ENCODE data around the gene KANK4.

The KANK4 gene

GRCh38 chr1:62318756-62319544 is at the start of gene KANK4:
Gene KANK4 (minus strand): TSS chr1:62319434. CDS start chr1:62281564, 37,870 bp downstream.
- no peak for DNase-seq

GRCh38 chr1:62368989-62369388 is 49.8 kb upstream of the KANK4 start:
- DNase-seq: no peak

DNA sequence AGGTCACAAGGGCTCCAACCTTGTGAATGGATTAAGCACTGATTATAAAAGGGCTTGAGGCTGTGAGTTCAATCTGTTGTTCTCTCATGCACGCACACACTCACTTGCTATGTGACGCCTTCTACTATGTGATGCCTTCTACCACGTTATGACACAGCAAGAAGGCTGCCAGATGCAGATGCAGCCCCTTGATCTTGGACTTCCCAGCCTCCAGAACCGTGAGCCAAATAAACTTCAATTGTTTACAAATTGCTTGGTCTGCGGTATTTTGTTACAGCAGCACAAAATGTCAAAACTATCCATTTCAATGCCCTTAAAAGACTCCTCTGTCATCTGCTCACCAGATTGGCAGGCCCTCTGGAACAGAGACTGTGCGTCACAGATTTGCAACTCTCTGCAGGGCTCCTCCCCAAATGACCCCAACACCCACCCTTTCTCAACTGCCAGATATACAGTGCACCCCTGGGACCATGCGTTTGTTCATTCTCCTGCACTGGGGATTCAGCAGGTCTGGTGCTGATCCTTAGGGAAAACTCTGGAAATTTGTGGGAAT is 47.8 kb upstream of the KANK4 start:
- no peak for DNase-seq

- DNase-seq: no peak
Observed at GRCh38 chr1:62364721-62365120, 45.5 kb upstream of the KANK4 start.

DNA sequence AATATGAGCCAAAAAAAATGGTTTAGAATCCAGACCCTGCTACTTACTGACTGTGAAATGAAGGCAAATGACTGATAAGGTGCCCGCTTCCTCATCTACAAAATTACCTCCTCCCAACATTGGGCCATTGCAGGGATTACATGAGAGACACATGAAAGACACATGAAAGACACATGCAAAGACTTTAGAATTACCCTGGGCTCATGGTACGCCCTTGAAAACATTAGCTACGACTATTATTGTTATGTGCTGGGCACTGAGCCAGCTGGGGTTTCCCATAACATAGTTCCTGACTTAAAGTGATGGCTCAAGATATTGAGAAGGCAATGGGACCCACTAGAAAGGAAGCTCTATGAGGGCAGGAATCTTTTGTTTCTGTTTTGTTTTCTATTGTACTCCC is 43.7 kb upstream of the KANK4 start:
- no peak for DNase-seq

- no peak for DNase-seq
Observed at GRCh38 chr1:62362061-62362917, 43.1 kb upstream of the KANK4 start.

DNA sequence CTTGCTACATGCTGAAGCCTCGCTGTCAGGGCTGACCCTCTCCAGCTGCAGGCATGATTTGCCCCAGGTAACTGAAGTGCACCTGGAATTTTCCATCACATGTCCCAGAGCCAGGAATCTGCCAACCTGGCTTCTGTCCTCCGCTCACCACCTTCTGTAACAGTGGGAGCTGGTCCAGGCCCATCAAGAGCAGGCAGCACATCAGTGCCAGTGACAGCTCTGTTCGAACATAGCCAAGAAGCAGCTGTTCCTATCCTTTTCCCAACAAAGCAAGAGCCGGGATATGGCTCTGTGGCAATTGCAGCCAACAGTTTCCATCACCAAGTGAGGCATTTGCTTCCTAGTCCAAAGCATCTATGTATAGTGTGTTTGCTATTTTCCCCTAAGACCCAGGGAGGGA is 42.2 kb upstream of the KANK4 start:
- no peak for DNase-seq

DNA sequence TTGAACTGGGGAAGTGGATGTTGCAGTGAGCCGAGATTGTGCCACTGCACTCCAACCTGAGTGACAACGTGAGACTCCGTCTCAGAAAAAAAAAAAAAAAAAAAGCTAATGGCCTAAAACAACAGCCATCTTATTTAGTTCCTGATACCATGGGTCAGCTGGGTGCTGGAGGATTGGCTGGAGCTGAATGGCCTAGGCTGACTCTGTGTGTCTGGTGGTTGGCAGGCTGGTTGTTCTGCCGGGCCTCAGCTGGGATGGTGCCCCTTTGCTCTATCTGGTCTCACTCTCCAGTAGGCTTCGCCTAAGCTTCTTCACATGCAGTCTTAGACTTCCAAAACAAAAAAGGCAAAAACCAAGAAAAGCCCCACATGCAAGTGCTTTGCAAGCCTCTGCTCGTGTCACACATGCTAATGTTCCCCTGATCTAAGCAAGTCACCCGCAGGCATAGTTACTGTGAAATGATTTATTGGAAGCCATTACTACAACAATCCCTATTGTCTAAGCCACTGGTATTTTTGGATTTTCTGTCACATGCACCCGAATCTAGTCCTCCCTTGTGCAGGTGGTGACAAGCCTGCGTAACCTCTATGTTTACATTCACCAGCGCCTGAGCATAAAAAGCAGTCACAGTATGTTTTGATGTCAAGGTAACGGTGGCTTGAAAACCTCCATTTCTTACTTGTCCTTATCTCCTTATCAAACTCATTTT is 39.6 kb upstream of the KANK4 start:
- DNase-seq: no peak

DNA sequence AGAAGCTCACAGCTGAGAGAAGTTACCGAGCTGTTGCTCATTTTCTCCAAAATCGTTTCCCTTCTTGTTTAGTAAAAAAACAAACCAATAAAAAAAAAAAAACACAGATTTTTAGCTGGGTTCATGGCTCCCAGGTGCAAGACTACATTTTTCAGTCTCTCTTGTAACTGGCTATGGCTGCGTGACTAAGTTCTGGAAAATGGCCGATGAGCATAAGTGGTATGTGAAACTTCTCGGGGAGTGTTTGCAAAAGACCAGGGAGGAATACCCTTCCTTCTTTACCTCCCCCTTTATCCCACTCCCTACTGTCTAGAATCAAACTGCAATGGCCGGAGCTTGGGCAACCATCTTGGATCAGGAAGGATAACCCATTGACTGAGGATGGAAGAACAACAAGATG is 38.7 kb upstream of the KANK4 start:
- DNase-seq: no peak

DNA sequence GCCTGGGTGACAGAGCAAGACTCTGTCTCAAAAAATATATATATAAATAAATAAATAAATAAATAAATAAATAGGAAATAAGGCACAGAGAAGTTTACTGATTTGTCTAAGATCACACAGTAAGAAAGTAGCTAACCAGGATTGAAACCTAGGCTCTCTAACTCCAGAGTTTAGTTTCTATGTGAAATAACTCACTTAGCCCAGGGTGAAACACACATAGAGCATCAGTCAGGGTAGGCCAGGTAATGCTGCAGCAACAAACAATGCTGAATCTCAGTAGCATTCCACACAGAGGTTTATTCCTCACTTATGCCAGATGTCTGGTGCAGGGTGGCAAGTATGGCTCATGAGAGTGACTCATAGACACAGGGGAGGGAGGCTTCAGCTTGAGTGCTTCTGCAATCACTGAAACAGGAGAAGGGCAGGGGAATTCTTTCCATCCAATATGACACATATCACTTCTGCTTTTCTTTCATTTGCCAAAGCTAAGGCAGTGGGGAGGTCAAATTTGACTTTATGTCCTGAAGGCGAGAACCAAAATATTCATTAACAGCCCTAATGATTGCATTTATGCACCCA is 37.1 kb upstream of the KANK4 start:
- DNase-seq: no peak

GRCh38 chr1:62355095-62355494 is 35.9 kb upstream of the KANK4 start:
- no peak for DNase-seq

DNA sequence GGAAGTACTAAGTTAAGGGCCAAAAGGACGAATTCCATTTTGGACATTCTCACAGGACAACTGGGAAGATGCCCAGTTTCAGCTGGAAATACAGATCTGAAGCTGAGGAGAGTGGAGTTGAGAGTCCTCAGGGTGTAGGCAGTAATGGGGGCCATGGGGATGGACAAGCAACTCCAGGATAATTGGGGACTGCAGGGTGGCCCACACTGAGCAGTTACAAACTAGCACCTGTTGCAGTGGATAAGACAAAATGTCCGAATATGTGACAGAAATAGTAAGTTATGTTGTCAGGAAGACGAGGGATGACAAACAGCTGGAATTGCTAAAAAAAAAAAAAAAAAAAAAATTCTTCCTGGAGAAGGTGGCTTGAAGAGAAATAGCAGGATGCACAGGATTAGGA is 34.6 kb upstream of the KANK4 start:
- DNase-seq: no peak

- no peak for DNase-seq
Observed at GRCh38 chr1:62352387-62352786, 33.2 kb upstream of the KANK4 start.

GRCh38 chr1:62349470-62350233 is 30.4 kb upstream of the KANK4 start:
- DNase-seq: no peak

GRCh38 chr1:62346886-62347285 is 27.7 kb upstream of the KANK4 start:
- no peak for DNase-seq

DNA sequence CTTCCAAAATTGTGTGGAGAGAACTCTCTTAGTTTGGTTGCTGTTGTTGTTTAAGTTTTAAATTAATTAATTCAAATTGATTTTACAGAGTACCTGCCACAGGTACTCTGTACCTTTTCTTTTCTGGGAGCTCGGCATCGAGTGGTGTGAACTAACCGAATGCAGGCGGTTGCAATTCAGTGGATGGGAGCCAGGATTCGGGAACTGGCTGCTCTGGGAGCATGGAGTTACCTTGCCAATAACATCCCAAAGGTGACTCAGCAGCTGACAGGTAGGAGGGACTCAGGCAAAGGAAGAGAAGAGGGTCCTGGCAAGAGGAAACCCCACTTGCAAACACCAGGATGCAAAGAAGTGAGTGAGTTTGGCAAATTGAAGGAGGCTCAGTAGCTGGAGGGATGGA is 24.7 kb upstream of the KANK4 start:
- DNase-seq: no peak

GRCh38 chr1:62342270-62342669 is 23.0 kb upstream of the KANK4 start:
- DNase-seq: no peak

DNA sequence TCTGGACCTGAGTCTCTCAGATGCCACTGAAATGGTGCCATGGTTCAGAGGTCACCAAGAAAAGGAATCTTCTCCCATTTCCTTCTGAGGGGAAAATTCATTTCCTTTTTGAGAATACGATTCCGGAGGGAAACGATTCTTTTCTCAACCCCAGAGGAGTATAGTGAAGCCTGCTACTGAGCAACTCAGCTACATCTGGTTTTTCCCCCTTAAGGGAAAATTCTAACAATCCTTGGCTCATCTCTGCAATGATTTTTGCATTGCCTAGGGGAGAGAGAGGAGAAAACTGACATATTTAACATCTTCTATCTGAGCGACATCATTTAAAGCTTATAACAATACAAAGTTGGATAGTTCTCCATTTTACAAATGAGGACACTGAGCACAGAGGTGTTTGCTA is 22.4 kb upstream of the KANK4 start:
- DNase-seq: no peak

DNA sequence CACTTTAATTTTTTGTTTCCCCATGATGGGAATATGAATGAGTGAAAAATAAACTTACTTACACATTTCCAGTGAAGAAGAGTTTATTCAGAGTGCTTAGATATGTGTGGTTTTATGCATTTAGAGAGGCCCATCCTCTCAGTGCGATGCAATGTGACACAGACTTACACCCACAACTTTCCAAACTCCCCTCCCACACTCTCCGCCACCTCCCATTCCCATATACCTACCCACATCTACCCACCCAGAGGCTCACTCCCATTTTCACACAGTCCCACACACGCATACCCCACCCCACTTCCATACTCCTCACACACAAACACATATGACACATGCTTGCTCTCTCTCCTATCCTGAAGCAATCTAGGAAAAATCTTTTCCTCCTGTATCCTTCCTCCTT is 21.9 kb upstream of the KANK4 start:
- no peak for DNase-seq

- no peak for DNase-seq
Observed at GRCh38 chr1:62337706-62338631, 18.7 kb upstream of the KANK4 start.
